HepG2 (cell line): Measurements from ENCODE around the gene C1QTNF5. TPM values are rescaled to one million over a fixed set of nuclear protein-coding genes. Genes with fewer than 3 reads are reported as not detected.

Source experiments
- CC2D1A ChIP-seq: sonication (generic); formaldehyde crosslinking; IDR thresholded peaks from 2 replicates; pipeline ENCODE4 v1.8.1; 2023; ENCODE audit warnings: mild to moderate bottlenecking, missing genetic modification reagents
- CREB1 ChIP-seq, 2 experiments: fragments of 450-650 bp in 1 of 2; IDR thresholded peaks; 2 replicates each; pipeline ENCODE4 v1.6.1; 2016 to 2017; ENCODE audit warnings: control low read depth in 1 of 2, mild to moderate bottlenecking in 1 of 2, missing compliant biosample characterization in 1 of 2, missing genetic modification characterization in 1 of 2
- HNF4A ChIP-seq: sonication (generic); formaldehyde crosslinking; IDR thresholded peaks from 2 replicates; pipeline ENCODE4 v1.4.0; 2020; ENCODE audit warnings: missing genetic modification reagents
- HOXA9 ChIP-seq: sonication (generic); formaldehyde crosslinking; IDR thresholded peaks from 2 replicates; pipeline ENCODE4 v1.8.1; 2022; ENCODE audit warnings: missing genetic modification reagents, mild to moderate bottlenecking, moderate library complexity, borderline replicate concordance
- NR2F6 ChIP-seq, 2 experiments: IDR thresholded peaks; 2 replicates each; pipeline ENCODE4 v1.6.1; 2016; ENCODE audit warnings: antibody characterized with exemption in 1 of 2, mild to moderate bottlenecking in 1 of 2
- ZMYM3 ChIP-seq: sonication (generic); formaldehyde crosslinking; IDR thresholded peaks from 2 replicates; pipeline ENCODE4 v1.5.1; 2020; ENCODE audit warnings: mild to moderate bottlenecking, missing genetic modification reagents
- ZMYM4 ChIP-seq: sonication (generic); formaldehyde crosslinking; IDR thresholded peaks from 2 replicates; pipeline ENCODE4 v1.8.1; 2023; ENCODE audit warnings: mild to moderate bottlenecking, missing genetic modification reagents
- ZNF10 ChIP-seq: sonication (generic); formaldehyde crosslinking; IDR thresholded peaks from 2 replicates; pipeline ENCODE4 v1.4.0; 2020; ENCODE audit warnings: mild to moderate bottlenecking, low read depth, missing genetic modification reagents, borderline replicate concordance
- ZNF142 ChIP-seq: sonication (generic); formaldehyde crosslinking; IDR thresholded peaks from 2 replicates; pipeline ENCODE4 v1.4.0; 2020; ENCODE audit warnings: missing genetic modification reagents
- ZNF20 ChIP-seq: sonication (generic); formaldehyde crosslinking; IDR thresholded peaks from 2 replicates; pipeline ENCODE4 v1.4.0; 2020; ENCODE audit warnings: mild to moderate bottlenecking, moderate library complexity, missing genetic modification reagents
- ZNF367 ChIP-seq: sonication (generic); formaldehyde crosslinking; IDR thresholded peaks from 2 replicates; pipeline ENCODE4 v1.4.0; 2020; ENCODE audit warnings: missing genetic modification reagents, borderline replicate concordance
- ZNF558 ChIP-seq: sonication (generic); formaldehyde crosslinking; IDR thresholded peaks from 2 replicates; pipeline ENCODE4 v1.9.0; 2022; ENCODE audit warnings: mild to moderate bottlenecking, missing genetic modification reagents, borderline replicate concordance
- ZNF768 ChIP-seq: sonication (generic); formaldehyde crosslinking; IDR thresholded peaks from 2 replicates; pipeline ENCODE4 v1.4.0; 2020; ENCODE audit warnings: missing genetic modification reagents
- ZSCAN20 ChIP-seq: sonication (generic); formaldehyde crosslinking; IDR thresholded peaks from 2 replicates; pipeline ENCODE4 v1.4.0; 2020; ENCODE audit warnings: missing genetic modification reagents, mild to moderate bottlenecking, borderline replicate concordance
- polyA plus RNA-seq, 8 experiments: library from polyadenylated mRNA; depleted of rRNA in 3 of 8; stranded (reverse) in 7 of 8; unstranded in 1 of 8; fragments of >200 nt; fragmentation: Illumina TruSeq in 4 of 8; extraction: Trizol in 4 of 8; gene quantifications; 2 replicates each; pipeline versions ENCODE4 v1.2.1 to v1.2.3, GENCODE V29; 2011 to 2016; ENCODE audit warnings: low read depth in 4 of 8, missing spikeins in 1 of 8, mixed read lengths in 1 of 8; ENCODE audit not compliant: insufficient read depth in 1 of 8
- total RNA-seq, 5 experiments: library from RNA; depleted of rRNA; stranded (reverse); fragments of >200 nt; fragmentation: Illumina TruSeq; extraction: Trizol; gene quantifications; 2 replicates each; pipeline ENCODE4 v1.2.3, GENCODE V29; 2016; ENCODE audit warnings: low read depth in 1 of 5
- TF ChIP-seq, protein P1 (sequence below): sonication (generic); formaldehyde crosslinking; IDR thresholded peaks from 2 replicates; pipeline ENCODE4 v1.4.0; 2020; ENCODE audit warnings: missing genetic modification reagents

Gene C1QTNF5
- total and polyA plus RNA-seq, 2 of the 13 experiments (the other 11 are each of a cell fraction or from before 2014, with no cell fraction given): 0.86 to 1.2 TPM

GRCh38 chr11:119347242-119347641 lies 6.6 kb upstream of the C1QTNF5 start (continued):
- TF ChIP-seq ZNF768 (CRISPR knock-in tag) (peak; percentile 83; the same call in 1 of the 2 replicates), ZNF142 (no peak), ZNF20 (CRISPR knock-in tag) (no peak), NR2F6 (IDR thresholded peaks at IDR 0.05) (no peak), NR2F6 (CRISPR knock-in tag; IDR thresholded peaks at IDR 0.05) (no peak), ZNF367 (no peak), CC2D1A (CRISPR knock-in tag) (no peak), ZMYM3 (CRISPR knock-in tag) (peak; percentile 81), HOXA9 (CRISPR knock-in tag) (no peak), ZSCAN20 (CRISPR knock-in tag) (no peak), ZNF558 (CRISPR knock-in tag) (no peak), ZNF10 (no peak), HNF4A (CRISPR knock-in tag) (0 out of 2 replicates have a peak, but pooled peaks have one; percentile 26), ZMYM4 (CRISPR knock-in tag) (no peak), CREB1 (IDR thresholded peaks at IDR 0.05) (0 out of 2 replicates have a peak, but pooled peaks have one; percentile 8), CREB1 (CRISPR knock-in tag; IDR thresholded peaks at IDR 0.05) (no peak)
- TF ChIP-seq, protein P1, sequence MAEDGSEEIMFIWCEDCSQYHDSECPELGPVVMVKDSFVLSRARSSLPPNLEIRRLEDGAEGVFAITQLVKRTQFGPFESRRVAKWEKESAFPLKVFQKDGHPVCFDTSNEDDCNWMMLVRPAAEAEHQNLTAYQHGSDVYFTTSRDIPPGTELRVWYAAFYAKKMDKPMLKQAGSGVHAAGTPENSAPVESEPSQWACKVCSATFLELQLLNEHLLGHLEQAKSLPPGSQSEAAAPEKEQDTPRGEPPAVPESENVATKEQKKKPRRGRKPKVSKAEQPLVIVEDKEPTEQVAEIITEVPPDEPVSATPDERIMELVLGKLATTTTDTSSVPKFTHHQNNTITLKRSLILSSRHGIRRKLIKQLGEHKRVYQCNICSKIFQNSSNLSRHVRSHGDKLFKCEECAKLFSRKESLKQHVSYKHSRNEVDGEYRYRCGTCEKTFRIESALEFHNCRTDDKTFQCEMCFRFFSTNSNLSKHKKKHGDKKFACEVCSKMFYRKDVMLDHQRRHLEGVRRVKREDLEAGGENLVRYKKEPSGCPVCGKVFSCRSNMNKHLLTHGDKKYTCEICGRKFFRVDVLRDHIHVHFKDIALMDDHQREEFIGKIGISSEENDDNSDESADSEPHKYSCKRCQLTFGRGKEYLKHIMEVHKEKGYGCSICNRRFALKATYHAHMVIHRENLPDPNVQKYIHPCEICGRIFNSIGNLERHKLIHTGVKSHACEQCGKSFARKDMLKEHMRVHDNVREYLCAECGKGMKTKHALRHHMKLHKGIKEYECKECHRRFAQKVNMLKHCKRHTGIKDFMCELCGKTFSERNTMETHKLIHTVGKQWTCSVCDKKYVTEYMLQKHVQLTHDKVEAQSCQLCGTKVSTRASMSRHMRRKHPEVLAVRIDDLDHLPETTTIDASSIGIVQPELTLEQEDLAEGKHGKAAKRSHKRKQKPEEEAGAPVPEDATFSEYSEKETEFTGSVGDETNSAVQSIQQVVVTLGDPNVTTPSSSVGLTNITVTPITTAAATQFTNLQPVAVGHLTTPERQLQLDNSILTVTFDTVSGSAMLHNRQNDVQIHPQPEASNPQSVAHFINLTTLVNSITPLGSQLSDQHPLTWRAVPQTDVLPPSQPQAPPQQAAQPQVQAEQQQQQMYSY (CRISPR knock-in tag): no peak
